Measurements from ENCODE around the gene NSD2.
"Not testable (repeated sequence)": the region's sequence is repeated elsewhere in the genome, so short reads cannot be mapped to it uniquely, and the experiment has no call there.

The NSD2 gene

GRCh38 chr4:1870578-1871443, at the start of gene NSD2:
NSD2 (plus strand) TSS chr4:1871393; CDS start chr4:1900655, 29,262 bp downstream.
- H3K27ac ChIP-seq = peak within 1 kb of the TSS; percentile 88
- DNase-seq (ENCODE audit: low read depth, low spot score) = peak; percentile 33

GRCh38 chr4:1821679-1822567, 49.3 kb upstream of the NSD2 start:
- H3K27ac ChIP-seq = no peak overlapping the region
- no peak for DNase-seq (ENCODE audit: low read depth, low spot score)

- no peak overlapping the region for H3K27ac ChIP-seq
- DNase-seq (ENCODE audit: low read depth, low spot score) = no peak
These were observed 48.3 kb upstream of the NSD2 start for GRCh38 chr4:1822568-1823544.

GRCh38 chr4:1823545-1823932, 47.7 kb upstream of the NSD2 start:
- DNase-seq (ENCODE audit: low read depth, low spot score) = no peak
- no peak overlapping the region for H3K27ac ChIP-seq

GRCh38 chr4:1824746-1825145, 46.4 kb upstream of the NSD2 start:
- no peak overlapping the region for H3K27ac ChIP-seq
- DNase-seq (ENCODE audit: low read depth, low spot score) = no peak

- no peak for DNase-seq (ENCODE audit: low read depth, low spot score)
- no peak overlapping the region for H3K27ac ChIP-seq
These were observed 45.9 kb upstream of the NSD2 start for GRCh38 chr4:1825326-1825725.

GRCh38 chr4:1826531-1827350, 44.5 kb upstream of the NSD2 start:
- H3K27ac ChIP-seq = no peak overlapping the region
- no peak for DNase-seq (ENCODE audit: low read depth, low spot score)

- DNase-seq (ENCODE audit: low read depth, low spot score) = no peak
- no peak overlapping the region for H3K27ac ChIP-seq
These were observed 41.0 kb upstream of the NSD2 start for GRCh38 chr4:1830234-1830633.

GRCh38 chr4:1830642-1831228, 40.5 kb upstream of the NSD2 start:
- H3K27ac ChIP-seq = no peak overlapping the region
- DNase-seq (ENCODE audit: low read depth, low spot score) = no peak

GRCh38 chr4:1831331-1831730, 39.9 kb upstream of the NSD2 start:
- H3K27ac ChIP-seq = no peak overlapping the region
- DNase-seq (ENCODE audit: low read depth, low spot score) = no peak

GRCh38 chr4:1832690-1833089, 38.5 kb upstream of the NSD2 start:
- no peak overlapping the region for H3K27ac ChIP-seq
- no peak for DNase-seq (ENCODE audit: low read depth, low spot score)

GRCh38 chr4:1833307-1834046, 37.7 kb upstream of the NSD2 start:
- no peak for DNase-seq (ENCODE audit: low read depth, low spot score)

GRCh38 chr4:1834047-1834775, 37.0 kb upstream of the NSD2 start:
- no peak for DNase-seq (ENCODE audit: low read depth, low spot score)
- H3K27ac ChIP-seq = no peak overlapping the region

More at GRCh38 chr4:1833307-1834046, 37.7 kb upstream of the NSD2 start:
- no peak overlapping the region for H3K27ac ChIP-seq

- DNase-seq (ENCODE audit: low read depth, low spot score); H3K27ac ChIP-seq: not testable (repeated sequence)
These were observed 35.4 kb upstream of the NSD2 start for GRCh38 chr4:1835836-1836235.

GRCh38 chr4:1836650-1837049, 34.5 kb upstream of the NSD2 start:
- no peak overlapping the region for H3K27ac ChIP-seq
- no peak for DNase-seq (ENCODE audit: low read depth, low spot score)

GRCh38 chr4:1837069-1837468, 34.1 kb upstream of the NSD2 start:
- no peak overlapping the region for H3K27ac ChIP-seq
- DNase-seq (ENCODE audit: low read depth, low spot score) = no peak

- no peak for DNase-seq (ENCODE audit: low read depth, low spot score)
- H3K27ac ChIP-seq = no peak overlapping the region
These were observed 31.9 kb upstream of the NSD2 start for GRCh38 chr4:1839282-1839681.

Measured in epithelial cell of prostate (primary cell).